Parathyroid adenoma (tissue), 2 donors: ENCODE measurements around the gene SATB2.

Source experiments
- H2AFZ ChIP-seq: fragments of 300-600 bp; sonication (generic); one replicate; pipeline ENCODE4 v1.7.0; 2017; ENCODE audit warnings: antibody characterized with exemption, mild to moderate bottlenecking
- H3K27ac ChIP-seq: fragments of 300-600 bp; sonication (generic); one replicate; pipeline ENCODE4 v1.7.0; 2017
- H3K27me3 ChIP-seq: fragments of 300-600 bp; sonication (generic); one replicate; pipeline ENCODE4 v1.7.0; 2017; ENCODE audit warnings: low read length; ENCODE audit not compliant: control insufficient read depth, insufficient read depth
- H3K36me3 ChIP-seq: fragments of 300-600 bp; sonication (generic); one replicate; pipeline ENCODE4 v1.7.0; 2017; ENCODE audit warnings: low read length; ENCODE audit not compliant: control insufficient read depth, insufficient read depth
- H3K4me1 ChIP-seq: fragments of 300-600 bp; sonication (generic); one replicate; pipeline ENCODE4 v1.7.0; 2017; ENCODE audit warnings: control low read depth
- H3K4me2 ChIP-seq: fragments of 300-600 bp; sonication (generic); one replicate; pipeline ENCODE4 v1.7.0; 2017; ENCODE audit warnings: low read length
- H3K4me3 ChIP-seq: fragments of 300-600 bp; sonication (generic); one replicate; pipeline ENCODE4 v1.7.0; 2017; ENCODE audit warnings: low read depth, low read length
- H3K79me2 ChIP-seq: fragments of 300-600 bp; sonication (generic); one replicate; pipeline ENCODE4 v1.7.0; 2017; ENCODE audit warnings: control low read depth
- H3K9ac ChIP-seq: fragments of 300-600 bp; sonication (generic); one replicate; pipeline ENCODE4 v1.7.0; 2017; ENCODE audit warnings: mild to moderate bottlenecking
- H3K9me3 ChIP-seq: fragments of 300-600 bp; sonication (generic); one replicate; pipeline ENCODE4 v1.7.0; 2017; ENCODE audit warnings: low read length; ENCODE audit not compliant: control insufficient read depth
- CTCF ChIP-seq: fragments of 300-600 bp; sonication (generic); IDR thresholded peaks from one replicate; pipeline ENCODE4 v1.7.0; 2017; ENCODE audit warnings: antibody characterized with exemption, mild to moderate bottlenecking
- donor health status: primary hyperparathyroidism.

SATB2 gene

DNA sequence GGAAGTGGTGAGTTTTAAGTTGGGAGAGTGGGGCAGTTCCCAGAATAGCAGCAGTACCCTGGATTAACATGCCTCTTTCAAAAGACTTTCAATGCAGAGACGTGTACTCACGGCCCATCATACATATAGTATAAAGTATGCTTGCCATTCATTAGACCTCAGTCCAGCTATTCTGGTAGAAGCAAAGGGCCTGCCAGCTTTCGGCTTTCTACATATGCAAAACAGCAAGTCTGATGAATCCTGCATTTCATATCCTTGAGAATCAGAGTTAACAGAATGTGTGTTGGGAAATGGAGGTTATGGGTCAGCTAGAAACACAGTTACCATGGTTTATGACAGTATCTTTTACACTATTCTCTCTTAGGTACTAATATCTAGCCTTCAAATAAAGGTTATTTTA is 27.5 kb downstream of the SATB2 start:
- H3K4me2 ChIP-seq, result no peak overlapping the region
- no peak overlapping the region for H3K4me3 ChIP-seq
- H3K4me1 ChIP-seq, result no peaks in the 10 kb centered on the region
- no peaks in the 10 kb centered on the region for H3K79me2 ChIP-seq
- TF ChIP-seq CTCF, result no peak
- no peaks in the 10 kb centered on the region for H3K27me3 ChIP-seq
- no peak overlapping the region for H3K9ac ChIP-seq
- H3K27ac ChIP-seq, result no peak overlapping the region
- no peaks in the 10 kb centered on the region for H3K36me3 ChIP-seq
- H2AFZ ChIP-seq, result no peak overlapping the region
- H3K9me3 ChIP-seq, result no peaks in the 10 kb centered on the region

DNA sequence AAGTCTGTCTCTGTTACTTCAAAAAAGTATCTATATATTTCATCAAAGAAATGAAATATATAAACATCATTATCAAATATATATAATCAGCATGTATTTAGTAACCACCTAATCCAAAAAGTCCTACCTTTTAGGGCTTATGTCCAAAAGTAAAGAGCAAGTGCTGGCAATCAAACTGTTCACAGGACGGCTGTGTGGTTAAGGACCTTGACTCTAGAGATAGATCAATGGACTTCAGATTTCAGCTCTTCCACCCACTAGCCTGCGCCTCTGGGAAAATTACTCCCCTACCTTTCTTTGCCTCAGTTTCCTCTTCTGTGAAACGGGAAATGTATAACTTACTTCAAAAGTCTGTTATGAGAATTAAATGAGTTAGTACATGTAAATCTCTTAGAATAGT is 29.4 kb downstream of the SATB2 start:
- Histone ChIP-seq H3K27me3 (no peaks in the 10 kb centered on the region), H3K27ac (no peak overlapping the region), H3K9me3 (no peaks in the 10 kb centered on the region), H3K4me2 (no peak overlapping the region), H3K79me2 (no peaks in the 10 kb centered on the region), H3K9ac (no peak overlapping the region), H3K4me1 (no peaks in the 10 kb centered on the region), H2AFZ (no peak overlapping the region), H3K36me3 (no peaks in the 10 kb centered on the region), H3K4me3 (no peak overlapping the region)
- no peak for TF ChIP-seq CTCF

DNA sequence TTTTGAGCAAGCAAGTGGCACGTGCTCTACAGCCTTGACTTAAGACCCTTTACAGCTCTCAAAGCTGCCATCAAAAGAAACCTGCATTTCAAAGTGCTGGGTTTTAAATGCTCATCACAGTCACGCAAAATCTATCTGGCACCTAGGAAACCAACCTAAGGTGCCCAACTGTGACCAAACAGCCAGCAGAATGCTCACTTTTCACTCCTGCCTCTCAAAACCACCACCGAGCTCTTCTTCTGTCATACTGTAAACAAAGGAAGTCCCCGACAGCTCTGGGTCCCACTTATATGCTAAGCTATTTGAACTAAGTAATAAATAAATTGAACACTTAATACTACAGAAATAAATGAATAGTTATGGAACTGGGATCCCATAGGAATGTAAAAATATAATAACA is 33.6 kb downstream of the SATB2 start:
- Histone ChIP-seq H3K4me3 (no peak overlapping the region), H3K4me2 (no peak overlapping the region), H3K36me3 (no peaks in the 10 kb centered on the region), H3K9ac (no peak overlapping the region), H3K27me3 (no peaks in the 10 kb centered on the region), H3K4me1 (no peaks in the 10 kb centered on the region), H2AFZ (no peak overlapping the region), H3K27ac (no peak overlapping the region), H3K9me3 (no peaks in the 10 kb centered on the region), H3K79me2 (no peaks in the 10 kb centered on the region)
- TF ChIP-seq CTCF, result no peak

GRCh38 chr2:199419428-199419827 is 38.3 kb downstream of the SATB2 start:
- Histone ChIP-seq H2AFZ (no peak overlapping the region), H3K4me1 (no peaks in the 10 kb centered on the region), H3K9me3 (no peaks in the 10 kb centered on the region), H3K9ac (no peak overlapping the region), H3K36me3 (no peaks in the 10 kb centered on the region), H3K27ac (no peak overlapping the region), H3K4me3 (no peak overlapping the region), H3K27me3 (no peaks in the 10 kb centered on the region), H3K4me2 (no peak overlapping the region), H3K79me2 (no peaks in the 10 kb centered on the region)
- TF ChIP-seq CTCF, result no peak

- Histone ChIP-seq H3K4me2 (no peak overlapping the region), H3K79me2 (no peaks in the 10 kb centered on the region), H3K36me3 (no peaks in the 10 kb centered on the region), H2AFZ (no peak overlapping the region), H3K4me1 (no peaks in the 10 kb centered on the region), H3K27ac (no peak overlapping the region), H3K9ac (no peak overlapping the region), H3K27me3 (no peaks in the 10 kb centered on the region), H3K4me3 (no peak overlapping the region), H3K9me3 (no peaks in the 10 kb centered on the region)
- TF ChIP-seq CTCF, result no peak
These were observed 43.3 kb downstream of the SATB2 start for GRCh38 chr2:199414465-199414864.
